GM12873 (cell line): Measurements from ENCODE around the gene TNNI3.

Source experiments
- CTCF ChIP-seq: IDR thresholded peaks from 2 replicates; pipeline ENCODE4 v1.5.1; 2012; ENCODE audit warnings: low read depth, mild to moderate bottlenecking, moderate library complexity, low read length, control low read depth; ENCODE audit not compliant: insufficient read depth; ENCODE audit errors: missing control alignments

TNNI3 gene

GRCh38 chr19:55157064-55157908 is at the start of gene TNNI3:
Gene TNNI3, minus strand, starts transcription at chr19:55157732. Its CDS starts 143 bp downstream, at chr19:55157589.
- TF ChIP-seq CTCF: no peak

DNA sequence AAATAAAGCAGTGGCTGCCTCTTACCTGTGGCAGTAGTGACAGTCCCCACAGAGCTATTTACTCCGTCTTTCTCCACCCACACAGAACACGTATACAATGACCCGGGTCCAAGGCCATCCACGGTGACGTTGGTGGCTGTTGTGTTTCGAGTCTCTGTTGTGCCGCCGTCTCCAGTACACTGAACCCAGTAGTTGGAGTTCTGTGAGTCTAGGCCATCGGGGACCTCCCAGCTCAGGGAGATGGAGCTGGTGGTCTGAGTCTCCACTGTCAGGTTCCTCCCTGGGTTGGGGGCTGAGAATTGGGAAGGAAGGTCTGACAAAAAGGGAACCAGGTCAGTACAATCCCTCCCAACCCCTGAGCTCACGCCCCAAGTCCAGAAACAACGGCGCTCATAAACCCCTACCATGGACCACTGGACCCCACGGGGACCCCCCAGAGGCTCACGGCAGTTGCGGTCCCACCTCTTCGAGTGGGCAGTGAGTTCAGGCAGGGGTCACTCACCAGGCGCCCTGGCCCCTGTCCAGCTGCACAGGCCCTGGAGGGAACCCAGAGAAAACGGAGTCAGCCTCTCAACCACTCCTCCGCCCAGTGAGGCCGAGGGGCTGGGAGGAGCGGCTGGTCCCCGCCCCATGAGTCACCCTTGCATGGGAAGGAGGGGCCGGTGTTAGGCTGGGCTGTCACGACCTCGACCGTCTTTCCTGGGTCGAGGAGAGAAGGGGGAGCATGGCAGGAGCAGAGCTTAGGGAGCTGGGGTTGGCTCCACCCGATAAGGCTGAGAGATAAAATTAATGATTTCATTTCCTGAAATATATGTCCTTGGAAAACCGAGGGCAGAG is 49.4 kb upstream of the TNNI3 start:
- no peak for TF ChIP-seq CTCF

- TF ChIP-seq CTCF: peak; percentile 25
Measured at GRCh38 chr19:55202199-55202598, 44.7 kb upstream of the TNNI3 start.

- no peak for TF ChIP-seq CTCF
Measured at GRCh38 chr19:55199620-55200204, 42.2 kb upstream of the TNNI3 start.

GRCh38 chr19:55198651-55199050 is 41.1 kb upstream of the TNNI3 start:
- TF ChIP-seq CTCF: no peak

- no peak for TF ChIP-seq CTCF
Measured at GRCh38 chr19:55197528-55197927, 40.0 kb upstream of the TNNI3 start.

GRCh38 chr19:55196803-55197202 is 39.3 kb upstream of the TNNI3 start:
- TF ChIP-seq CTCF: no peak
